CD4-positive, alpha-beta T cell treated with Interleukin-2 at 100 ng/mL for 4 hours (primary cell): Measurements from ENCODE around the gene SERPIND1.
"Not testable (repeated sequence)": the region's sequence is repeated elsewhere in the genome, so short reads cannot be mapped to it uniquely, and the experiment has no call there.

Experiments used
- DNase-seq: peaks from one replicate; pipeline ENCODE4 v3.0.0-alpha.2; 2020; ENCODE audit warnings: low spot score

The SERPIND1 gene

DNA sequence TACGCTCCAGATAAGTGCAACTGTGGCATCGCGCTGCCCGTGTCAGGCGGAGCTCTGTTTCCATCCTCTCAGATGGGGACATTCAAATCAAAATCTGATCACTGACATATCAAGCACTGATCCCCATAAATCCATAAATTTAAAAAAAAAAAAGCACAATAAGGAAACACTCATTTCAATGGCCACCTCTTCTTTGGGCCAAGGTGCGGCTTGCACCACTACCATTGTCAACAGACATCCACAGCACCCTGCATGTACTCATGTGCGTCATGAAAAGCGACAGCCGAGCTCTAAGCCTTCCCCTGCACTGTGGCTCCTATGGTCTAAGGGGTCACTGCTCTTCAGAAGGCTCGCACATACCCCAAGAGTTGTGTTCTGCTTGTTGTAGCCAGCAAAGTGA is 26.7 kb upstream of the SERPIND1 start:
- no peak for DNase-seq

DNA sequence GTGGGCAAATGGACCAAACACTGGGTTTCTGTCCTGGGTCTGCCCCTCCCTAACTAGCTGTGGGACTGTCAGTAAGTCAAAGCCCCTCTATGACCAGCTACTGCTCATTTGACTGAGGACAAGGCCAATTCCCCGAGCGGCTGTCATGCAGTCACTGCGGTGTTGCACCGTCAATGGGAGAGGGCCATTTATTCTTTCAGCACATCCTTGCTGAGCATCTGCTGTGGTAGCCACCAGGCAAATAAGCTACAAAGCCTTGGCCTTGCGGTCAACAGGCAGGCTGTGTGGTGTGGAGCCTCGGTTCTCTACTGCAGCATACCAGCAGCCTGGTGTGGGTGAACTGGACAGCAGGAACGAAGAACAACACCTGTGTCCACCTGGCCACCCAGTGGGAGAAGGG is 25.8 kb upstream of the SERPIND1 start:
- DNase-seq: no peak

DNA sequence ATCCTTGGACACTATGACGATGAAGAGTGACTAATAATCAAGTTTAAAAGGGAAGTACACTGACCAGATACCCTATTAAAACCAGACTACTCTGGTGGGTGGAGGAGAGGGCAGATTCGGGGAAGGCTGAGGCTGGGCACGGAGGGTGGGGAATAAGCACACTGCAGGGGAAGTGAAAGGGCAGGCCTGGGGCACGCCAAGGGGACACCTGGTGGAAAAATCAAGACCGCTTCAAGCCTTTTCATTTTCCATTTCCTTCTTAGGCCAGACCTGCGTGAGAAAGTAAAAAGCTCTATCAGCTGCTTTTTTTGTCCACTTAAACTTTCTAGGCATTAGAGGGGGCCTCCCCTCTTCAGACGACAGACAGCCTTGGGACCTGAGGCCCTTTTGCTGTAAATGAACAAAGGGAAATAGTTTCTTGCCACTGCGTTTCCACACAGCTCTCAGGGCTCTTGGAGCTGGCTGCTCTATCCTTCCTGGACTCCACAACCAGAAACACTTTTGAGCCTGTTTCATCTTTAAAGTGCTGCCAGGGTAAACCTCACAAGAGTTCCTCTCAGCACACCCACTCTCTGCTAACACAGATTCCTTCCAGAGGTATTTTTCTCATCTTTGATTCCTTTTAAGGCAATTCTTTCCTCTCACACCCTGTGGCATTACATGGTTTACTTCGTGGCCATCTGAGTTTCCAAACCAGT is 25.0 kb upstream of the SERPIND1 start:
- DNase-seq: peak; percentile 1

DNA sequence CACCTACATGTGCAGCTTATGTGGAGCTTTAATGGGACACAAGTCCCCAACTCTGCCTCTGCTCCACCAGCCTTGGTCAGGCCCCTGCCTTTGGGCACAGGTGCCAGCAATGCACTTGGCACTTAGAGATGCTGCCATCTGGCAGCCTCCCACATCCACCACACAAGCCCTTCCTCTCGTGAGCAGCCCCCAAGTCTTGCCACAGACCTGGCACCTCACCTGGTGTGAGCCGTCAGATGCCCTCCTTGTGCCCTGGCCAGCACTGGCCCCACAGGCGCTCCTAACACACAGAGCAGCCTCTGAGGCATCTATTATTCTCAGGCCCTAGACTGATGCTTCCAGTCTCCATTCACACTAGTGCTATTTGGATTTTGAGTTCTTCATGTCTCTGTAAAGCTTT is 24.5 kb upstream of the SERPIND1 start:
- no peak for DNase-seq

DNA sequence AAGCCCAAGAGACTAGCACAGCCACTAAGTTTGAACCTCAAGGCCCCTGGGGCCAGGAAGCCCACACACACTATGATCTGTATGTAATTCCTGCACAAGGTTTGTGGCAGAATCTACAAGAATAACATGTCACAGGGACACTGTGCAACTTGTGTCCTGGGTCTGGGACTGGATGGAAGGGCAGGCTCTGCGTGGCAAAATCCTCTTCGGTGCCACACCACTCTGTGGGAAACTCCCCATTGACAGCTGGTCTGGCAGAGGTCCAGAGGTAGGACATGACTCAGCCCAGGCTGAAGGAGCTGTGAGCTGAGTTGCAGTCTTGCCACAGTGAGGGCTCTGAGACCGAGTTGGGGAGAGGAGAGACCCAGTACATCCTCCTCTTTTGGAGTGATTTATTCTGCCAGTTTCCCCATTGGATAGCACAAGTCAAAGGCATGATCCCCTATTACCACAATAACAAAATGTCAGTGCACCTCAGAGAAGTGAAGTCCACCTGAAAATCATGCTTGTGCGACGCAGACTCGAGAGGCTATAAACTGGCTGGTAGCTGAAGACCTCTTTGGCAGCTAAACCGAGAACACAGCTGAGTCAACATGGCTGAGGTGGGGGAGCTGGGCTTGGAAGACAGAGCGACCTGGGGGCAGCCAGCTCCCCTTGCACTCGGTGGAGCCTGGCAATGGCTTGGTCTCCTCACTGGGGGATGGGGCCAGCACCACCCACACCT is 23.3 kb upstream of the SERPIND1 start:
- peak; percentile 51 for DNase-seq

DNA sequence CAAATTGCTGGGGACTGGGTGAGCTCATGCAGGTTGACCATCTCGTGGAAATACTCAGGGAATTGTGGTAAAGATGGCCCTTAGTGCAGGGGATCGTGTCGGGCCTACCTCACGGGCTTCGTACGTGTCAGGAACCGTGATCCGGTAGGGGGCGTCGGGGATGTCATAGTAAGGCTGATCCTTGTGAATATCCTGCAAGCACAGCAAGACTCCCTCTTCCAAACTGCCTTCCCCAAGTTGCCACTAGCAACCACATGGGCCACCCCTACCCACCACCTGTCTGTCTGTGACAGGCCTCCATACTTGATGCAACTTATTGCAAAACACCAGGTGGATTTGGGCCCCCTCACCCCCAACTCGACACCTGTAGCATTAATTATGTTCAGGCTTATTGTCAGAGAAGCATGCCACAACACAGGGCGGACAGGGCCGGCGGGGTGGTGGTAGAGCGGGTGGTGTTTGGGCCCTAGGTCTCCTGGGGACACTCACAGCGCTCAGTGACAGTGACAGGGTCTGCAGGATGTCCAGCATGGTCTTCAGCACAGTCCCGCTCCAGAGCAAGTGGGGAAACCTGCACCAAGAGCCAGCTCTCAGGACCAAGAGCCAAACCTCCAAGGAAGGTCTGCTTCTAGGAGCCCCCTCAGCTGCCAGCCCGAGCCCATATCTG is 22.6 kb upstream of the SERPIND1 start:
- DNase-seq: no peak

DNA sequence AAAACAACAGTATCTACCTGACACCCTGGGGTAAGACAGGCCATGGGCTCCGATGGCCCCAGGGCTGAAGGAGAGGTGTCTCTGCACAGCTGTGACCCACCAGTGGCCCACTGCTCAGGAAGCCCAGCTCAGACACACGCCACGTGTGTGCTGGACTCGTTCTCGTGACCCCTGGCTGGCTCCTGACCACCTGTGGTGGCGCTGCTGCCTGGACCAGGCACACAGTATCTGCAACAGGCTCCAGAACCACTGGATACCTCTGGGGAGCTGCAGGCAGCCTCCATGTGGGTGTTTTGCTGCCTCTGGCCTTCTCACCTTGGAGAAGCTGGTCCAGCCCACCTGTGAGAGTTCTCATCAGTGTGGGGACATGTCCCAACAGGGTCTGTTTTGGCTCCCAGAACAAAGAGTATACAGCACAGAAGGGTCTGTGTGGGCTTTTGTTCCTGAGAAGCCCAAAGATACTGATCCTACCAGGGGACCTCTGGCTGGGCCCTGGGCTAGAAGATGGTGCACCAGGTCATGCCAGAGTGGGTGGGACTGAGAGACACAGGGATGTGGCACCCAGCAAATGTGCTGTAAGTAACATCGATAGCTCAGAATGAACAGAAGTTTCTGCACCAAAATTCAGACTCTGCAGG is 21.7 kb upstream of the SERPIND1 start:
- no peak for DNase-seq

DNA sequence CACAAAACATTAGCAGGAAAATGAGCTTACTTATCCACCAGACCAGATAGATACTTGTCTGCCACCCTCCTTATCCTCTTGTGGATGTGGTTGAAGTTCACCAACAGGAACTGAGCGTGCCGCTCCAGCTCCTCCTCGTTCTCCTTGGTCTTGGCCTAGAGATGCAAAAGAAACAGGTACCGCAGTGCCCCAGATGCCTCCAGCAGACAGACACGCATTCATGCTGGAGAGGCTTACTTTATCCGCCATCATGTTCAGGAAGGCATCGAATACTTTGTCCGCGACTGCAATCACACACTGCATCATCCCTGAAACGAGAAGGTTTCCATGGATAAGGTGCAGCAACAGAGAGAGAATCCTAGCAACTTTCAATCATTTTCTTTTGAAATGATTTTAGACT is 21.0 kb upstream of the SERPIND1 start:
- DNase-seq: no peak

DNA sequence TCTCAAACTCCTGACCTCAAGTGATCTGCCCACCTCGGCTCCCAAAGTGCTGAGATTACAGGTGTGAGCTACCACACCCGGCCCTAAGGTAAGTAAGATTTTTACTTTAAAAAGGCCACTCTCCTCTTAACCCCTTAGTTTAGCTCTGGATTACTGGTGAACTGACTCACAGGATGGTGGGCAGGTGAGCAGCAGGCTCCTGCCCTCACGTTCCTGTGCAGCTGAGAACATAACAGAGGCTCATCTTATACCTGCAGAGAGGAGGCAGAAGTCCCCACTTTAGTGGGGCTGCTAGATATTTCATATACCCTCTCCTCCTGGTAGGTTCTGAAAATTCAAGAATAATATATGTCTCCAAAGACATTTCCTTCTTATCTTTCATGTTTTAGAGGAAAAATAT is 17.1 kb upstream of the SERPIND1 start:
- DNase-seq: no peak

DNA sequence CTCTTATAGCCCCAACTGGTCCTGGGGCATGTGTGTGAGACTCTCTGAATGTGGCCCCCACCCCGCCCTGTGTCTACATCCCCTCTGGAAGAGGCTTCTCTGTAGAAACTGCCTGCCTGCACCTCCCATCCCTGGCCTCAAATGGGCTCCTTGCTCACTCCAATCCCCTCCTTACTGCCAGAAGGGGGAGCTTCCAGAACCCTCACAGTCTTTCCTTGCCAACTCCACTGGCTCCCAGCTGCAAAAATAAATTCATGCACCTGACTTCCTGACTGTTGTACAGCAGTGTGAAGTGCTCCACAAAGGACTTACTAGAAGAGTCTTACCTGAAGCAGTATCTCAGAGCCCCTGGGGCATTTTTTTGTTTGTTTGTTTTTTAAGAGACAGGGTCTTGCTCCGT is 15.2 kb upstream of the SERPIND1 start:
- DNase-seq: no peak

DNA sequence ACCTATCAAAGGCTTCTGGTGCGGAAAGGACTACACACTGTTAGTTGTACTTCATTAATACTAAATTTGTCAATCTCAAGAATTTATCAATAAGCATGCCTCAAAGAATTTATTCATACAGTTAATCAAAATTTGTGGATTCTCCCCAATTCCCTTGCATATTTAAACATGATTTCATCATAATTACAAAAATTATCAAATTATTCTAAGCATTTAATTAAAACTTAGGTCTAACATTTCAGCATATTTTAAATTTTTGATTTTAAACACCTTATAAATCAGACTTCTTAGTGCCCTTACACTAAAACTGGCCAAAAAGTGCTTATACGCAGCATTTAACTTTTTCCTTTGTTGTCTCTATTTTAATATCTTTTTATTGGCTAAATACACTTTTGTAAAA is 13.8 kb upstream of the SERPIND1 start:
- no peak for DNase-seq

DNA sequence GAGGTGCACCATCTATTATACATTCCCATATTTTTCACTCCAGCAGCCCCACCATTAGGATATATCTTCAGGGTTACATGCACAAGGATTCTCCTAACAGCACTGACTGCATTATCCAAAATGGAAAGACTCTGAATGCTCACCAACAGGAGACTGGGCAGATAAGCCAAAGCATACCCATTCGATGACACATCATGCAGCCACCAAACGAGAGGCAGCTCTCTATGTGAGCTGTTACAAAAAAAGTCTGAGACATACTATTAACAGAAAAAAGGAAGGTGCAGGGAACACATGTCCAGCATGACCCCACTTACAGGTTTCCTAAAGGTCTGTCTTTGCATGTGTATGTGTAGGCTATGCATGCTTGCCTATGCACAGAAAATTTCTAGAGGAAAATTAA is 12.4 kb upstream of the SERPIND1 start:
- DNase-seq: no peak

DNA sequence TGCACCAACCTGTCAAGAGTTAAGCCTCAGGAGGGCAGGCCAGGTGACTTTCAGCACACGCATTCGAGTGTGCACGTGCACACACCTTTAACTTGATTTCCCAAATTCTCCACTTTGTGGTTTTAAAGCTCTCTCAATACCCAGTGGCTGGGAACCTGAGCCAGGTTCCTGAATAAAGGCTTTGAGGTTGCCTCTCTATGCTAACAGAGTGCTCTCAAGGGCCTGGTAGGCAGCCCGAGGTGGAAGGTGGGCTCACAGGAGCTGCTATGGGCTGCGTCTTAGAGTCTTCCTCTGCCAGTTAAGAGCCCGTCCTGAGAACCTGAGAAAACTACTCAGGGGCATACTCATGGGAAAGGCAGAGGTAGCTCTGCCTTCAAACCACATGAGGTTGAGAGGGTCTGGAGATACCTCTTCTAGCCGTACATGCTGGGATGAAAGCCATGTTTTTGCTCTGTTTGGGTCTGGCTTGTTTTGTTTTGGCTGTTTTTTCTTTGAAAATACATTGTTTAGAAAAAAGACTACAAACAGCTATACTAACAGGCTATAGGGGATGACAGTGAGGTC is 11.6 kb upstream of the SERPIND1 start:
- no peak for DNase-seq

DNA sequence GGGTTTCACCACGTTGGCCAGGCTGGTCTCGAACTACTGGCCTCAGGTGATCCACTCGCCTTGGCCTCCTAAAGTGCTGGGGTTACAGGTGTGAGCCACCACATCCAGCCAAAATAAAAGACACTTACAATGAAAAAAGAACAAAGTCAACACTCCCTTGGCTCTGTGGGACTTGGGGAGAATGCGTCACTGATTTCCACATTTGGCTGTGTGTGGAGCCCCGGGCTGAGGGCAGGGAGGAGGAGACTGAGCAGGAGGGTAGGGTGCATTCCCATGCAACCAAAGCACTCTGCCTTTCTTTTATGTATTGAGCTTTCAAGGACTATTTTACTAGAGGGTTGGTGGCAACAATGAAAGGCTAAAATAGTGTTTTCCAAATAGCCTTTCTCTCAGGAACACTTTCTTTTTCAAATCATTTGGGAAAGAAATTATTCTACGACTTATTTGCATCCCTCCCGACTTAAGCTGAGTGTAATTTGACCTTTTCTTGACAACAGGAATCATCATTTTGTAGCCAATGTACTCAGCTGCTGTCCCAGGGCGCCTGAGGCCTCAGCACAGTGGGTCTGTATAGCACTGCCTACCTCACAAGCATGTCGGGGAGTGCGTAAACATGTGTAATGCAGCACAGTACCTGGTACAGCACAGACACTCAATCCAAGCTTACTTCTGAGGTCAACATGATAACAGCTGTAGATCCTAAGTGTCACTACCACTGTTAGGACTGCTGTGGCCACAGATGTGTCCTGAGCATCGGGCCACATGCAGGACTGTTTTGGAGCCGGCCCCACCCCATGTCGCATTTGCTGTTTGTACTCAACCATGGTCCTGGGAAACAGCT is 10.1 kb upstream of the SERPIND1 start:
- DNase-seq: no peak

DNA sequence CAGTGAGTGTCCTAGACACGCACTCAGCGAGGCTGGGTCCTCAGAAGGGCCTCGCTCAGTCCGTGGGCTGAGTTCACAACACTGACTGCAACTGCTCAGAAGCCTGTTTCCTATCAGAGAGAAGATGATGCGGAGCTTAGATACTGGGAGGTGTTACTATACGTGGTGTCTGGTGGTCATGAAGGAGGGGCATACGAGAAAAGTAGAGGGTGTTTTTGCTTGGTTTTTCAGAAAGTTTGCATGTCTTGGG is 9.5 kb upstream of the SERPIND1 start:
- no peak for DNase-seq

DNA sequence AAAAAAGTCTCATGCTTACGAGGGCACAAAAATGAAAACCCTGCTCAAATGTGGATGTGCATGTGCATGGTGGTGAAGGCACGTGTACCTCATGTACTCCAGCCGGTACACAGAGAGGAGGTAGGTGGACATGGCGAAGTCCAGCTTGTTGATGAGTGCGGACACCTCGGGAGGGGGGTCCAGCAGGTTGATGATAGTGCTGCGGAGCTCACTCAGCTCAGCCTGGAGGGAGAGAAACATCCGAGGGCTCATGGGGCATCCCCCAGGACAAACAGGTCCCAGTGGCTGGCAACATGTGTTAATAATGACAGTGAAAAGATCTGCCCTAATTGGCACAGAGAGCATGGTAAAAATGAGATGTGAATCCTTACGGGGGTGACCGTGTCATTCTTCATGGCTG is 9.2 kb upstream of the SERPIND1 start:
- DNase-seq: no peak

DNA sequence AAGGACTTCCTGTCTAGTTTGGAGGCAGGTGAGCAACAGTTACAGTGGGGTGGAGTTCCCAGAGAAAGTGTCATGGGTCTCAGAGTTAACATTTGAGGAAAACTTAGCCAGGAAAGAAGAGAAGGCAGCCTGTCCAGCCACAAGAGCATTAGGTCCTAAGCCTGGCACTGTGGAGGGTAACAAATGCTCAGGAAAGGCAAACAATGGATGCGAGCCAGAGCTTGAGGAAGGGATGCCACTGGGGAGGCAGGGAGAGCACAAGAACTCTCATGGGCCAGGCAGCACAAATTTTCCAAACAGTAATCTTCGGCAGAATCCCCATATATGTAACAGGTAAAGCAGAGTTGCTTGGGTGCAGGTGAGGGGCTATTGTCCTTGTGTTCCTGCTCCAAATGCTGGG is 8.0 kb upstream of the SERPIND1 start:
- DNase-seq: no peak

DNA sequence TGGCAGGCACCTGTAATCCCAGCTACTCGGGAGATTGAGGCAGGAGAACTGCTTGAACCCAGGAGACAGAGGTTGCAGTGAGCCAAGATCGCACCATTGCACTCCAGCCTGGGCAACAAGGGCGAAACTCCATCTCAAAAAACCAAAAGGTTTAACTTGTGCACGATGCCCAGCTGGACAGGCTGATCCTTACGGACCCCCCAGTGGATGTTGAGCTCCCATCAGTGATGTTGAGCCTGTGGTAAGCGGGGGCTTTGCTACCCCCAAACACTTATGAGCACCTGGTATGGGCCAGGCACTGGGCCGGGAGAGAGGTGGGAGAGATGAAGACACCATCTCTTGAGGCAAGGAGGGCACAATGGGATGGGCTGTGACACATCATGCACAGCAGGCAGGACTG is 7.4 kb upstream of the SERPIND1 start:
- DNase-seq: no peak

DNA sequence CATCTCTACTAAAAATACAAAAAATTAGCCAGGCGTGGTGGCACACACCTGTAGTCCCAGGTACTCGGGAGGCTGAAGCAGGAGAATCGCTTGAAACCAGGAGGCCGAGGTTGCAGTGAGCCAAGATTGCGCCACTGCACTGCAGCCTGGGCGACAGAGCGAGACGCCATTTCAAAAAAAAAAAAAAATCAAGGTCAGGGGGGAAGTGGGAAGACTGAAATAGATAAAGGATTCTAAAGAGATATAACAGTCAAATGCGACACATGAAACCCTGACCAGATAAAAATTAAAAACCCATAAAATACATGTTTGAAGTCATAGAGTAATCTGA is 4.5 kb upstream of the SERPIND1 start:
- DNase-seq: not testable (repeated sequence)

DNA sequence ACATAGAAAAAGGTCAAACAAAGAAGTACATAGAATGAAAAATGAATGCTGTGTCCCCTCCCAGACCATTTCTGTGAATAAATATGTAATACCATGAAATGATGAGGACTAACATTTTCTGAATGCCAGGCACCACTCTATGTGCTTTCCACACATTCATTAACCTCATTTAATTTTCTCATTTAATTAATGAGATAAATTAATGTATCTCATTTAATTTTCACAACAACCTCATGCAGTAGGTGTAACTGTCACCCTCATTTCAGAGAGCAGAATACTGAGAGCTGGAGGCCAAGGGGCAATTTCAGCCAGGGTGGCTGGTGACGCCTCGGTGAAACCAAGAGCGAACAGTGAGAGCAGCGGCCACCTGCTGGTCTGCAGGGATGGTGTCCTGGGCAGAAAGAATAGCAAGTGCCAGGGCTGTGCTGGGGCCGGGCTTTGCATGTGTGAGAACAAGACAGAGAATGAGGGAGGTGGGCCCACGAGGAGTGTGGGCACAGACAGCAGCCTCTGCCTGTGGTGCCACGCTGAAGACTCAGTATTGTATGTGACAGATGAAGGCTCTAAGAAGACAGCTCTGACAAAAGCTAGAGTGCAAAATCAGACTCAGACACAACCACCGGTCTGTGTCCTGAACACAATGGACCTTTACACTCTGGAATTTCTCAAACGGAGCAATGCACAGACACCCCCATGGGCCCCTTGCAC is 1.8 kb upstream of the SERPIND1 start:
- DNase-seq: no peak

DNA sequence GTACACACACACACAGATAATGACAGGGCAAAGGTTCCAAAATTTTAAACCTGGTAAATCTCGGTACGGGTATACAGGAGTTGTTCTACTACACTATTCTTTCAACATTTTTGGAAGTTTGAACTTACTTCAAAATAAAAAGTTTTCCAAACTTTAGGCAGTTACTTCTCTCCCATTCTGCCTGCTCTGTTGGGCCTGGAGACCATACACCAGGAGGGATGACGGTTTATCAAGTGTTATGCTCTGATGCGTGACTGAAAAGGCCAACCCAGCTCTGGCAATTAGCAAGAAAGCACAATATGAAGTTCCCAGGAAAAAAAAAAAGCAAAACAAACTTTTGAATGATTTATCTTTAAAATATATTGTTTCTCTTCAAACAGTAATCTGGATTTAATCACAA is 969 bp downstream of the SERPIND1 start:
- no peak for DNase-seq
